Keratinocyte (primary cell): ENCODE data around the gene RNF207. TPM values are rescaled to one million over a fixed set of nuclear protein-coding genes. Genes with fewer than 3 reads are reported as not detected.

Experiments used
- DNase-seq: peaks from one replicate; pipeline ENCODE4 v3.0.0-alpha.2; 2011; ENCODE audit warnings: low read depth, missing footprints, low spot score
- FAIRE-seq: peaks from 2 replicates; lab custom pipeline; 2011; peaks lifted over from hg19 to GRCh38; lab: Jason Lieb, UNC
- H2AFZ ChIP-seq: 2 replicates; pipeline ENCODE4 v1.6.0; 2012; ENCODE audit warnings: low read length, control low read depth, inconsistent platforms; ENCODE audit not compliant: control insufficient read depth
- H3K27ac ChIP-seq: 2 replicates; pipeline ENCODE4 v1.5.1; 2011; ENCODE audit warnings: low read length; ENCODE audit not compliant: control insufficient read depth, insufficient read depth
- H3K27me3 ChIP-seq: 3 replicates; pipeline ENCODE4 v1.6.0; 2011; ENCODE audit warnings: low read length; ENCODE audit not compliant: control insufficient read depth, insufficient read depth; ENCODE audit errors: extremely low read depth
- H3K36me3 ChIP-seq, 2 experiments: 2 replicates in 1 of 2; 3 replicates in 1 of 2; pipeline ENCODE4 v1.5.1; 2011; ENCODE audit warnings: low read length in 2 of 2, mild to moderate bottlenecking in 1 of 2; ENCODE audit not compliant: control insufficient read depth in 2 of 2, insufficient read depth in 2 of 2; ENCODE audit errors: extremely low read depth in 1 of 2
- H3K4me1 ChIP-seq: 3 replicates; pipeline ENCODE4 v1.5.1; 2011; ENCODE audit warnings: low read length; ENCODE audit not compliant: control insufficient read depth, insufficient read depth; ENCODE audit errors: extremely low read depth
- H3K4me2 ChIP-seq: 3 replicates; pipeline ENCODE4 v1.6.0; 2011; ENCODE audit warnings: low read depth, low read length; ENCODE audit not compliant: control insufficient read depth, insufficient read depth; ENCODE audit errors: extremely low read depth
- H3K4me3 ChIP-seq, 3 experiments: fragments of 200-600 bp in 1 of 3; sonication (generic) in 1 of 3; 2 replicates in 2 of 3; 3 replicates in 1 of 3; pipeline ENCODE4 v1.5.1; 2011 to 2016; ENCODE audit warnings: low read length in 3 of 3, mild to moderate bottlenecking in 3 of 3, control low read depth in 2 of 3, inconsistent platforms in 1 of 3, low read depth in 1 of 3, mixed read lengths in 1 of 3, mixed run types in 1 of 3, moderate library complexity in 1 of 3; ENCODE audit not compliant: control insufficient read depth in 2 of 3, insufficient read depth in 2 of 3; ENCODE audit errors: extremely low read depth in 1 of 3
- H3K79me2 ChIP-seq: 2 replicates; pipeline ENCODE4 v1.6.0; 2012; ENCODE audit warnings: low read length; ENCODE audit not compliant: control insufficient read depth, insufficient read depth
- H3K9ac ChIP-seq: 3 replicates; pipeline ENCODE4 v1.6.0; 2011; ENCODE audit warnings: low read length; ENCODE audit not compliant: control insufficient read depth, insufficient read depth; ENCODE audit errors: extremely low read depth
- H3K9me1 ChIP-seq: 3 replicates; pipeline ENCODE4 v1.6.0; 2011; ENCODE audit warnings: low read length; ENCODE audit not compliant: control insufficient read depth, insufficient read depth; ENCODE audit errors: extremely low read depth
- H3K9me3 ChIP-seq: 2 replicates; pipeline ENCODE4 v1.5.1; 2012; ENCODE audit warnings: low read depth, low read length; ENCODE audit not compliant: control insufficient read depth
- H4K20me1 ChIP-seq: 3 replicates; pipeline ENCODE4 v1.6.0; 2011; ENCODE audit warnings: low read length; ENCODE audit not compliant: control insufficient read depth, insufficient read depth; ENCODE audit errors: extremely low read depth
- CTCF ChIP-seq, 3 experiments: IDR thresholded peaks in 1 of 3; conservative IDR thresholded peaks in 1 of 3; optimal IDR thresholded peaks in 1 of 3; 2 replicates in 2 of 3; 3 replicates in 1 of 3; pipeline versions ENCODE3 to v1.5.1; 2011; ENCODE audit warnings: low read length in 3 of 3, mild to moderate bottlenecking in 3 of 3, moderate library complexity in 2 of 3, control low read depth in 1 of 3, inconsistent platforms in 1 of 3; ENCODE audit not compliant: insufficient read depth in 2 of 3; ENCODE audit errors: extremely low read depth in 1 of 3
- EZH2 ChIP-seq: IDR thresholded peaks from one replicate; pipeline ENCODE4 v1.6.1; 2012; ENCODE audit warnings: inconsistent platforms, mild to moderate bottlenecking, low read length, moderate library complexity
- dilution Hi-C: fragments of 300-500 bp; cut with MboI; formaldehyde crosslinking; loops from one replicate; pipeline ENCODE4 v1.7.0; 2020; ENCODE audit warnings: low sequenced_read_pairs; ENCODE audit not compliant: extremely low pct_ligation_motif_present
- polyA plus RNA-seq, 5 experiments: library from polyadenylated mRNA; depleted of rRNA in 3 of 5; stranded (reverse) in 3 of 5; stranded (forward) in 1 of 5; unstranded in 1 of 5; fragments of >200 nt; gene quantifications; 1 replicate in 1 of 5; 2 replicates in 3 of 5; 3 replicates in 1 of 5; pipeline versions ENCODE4 v1.2.1 to v1.2.3, GENCODE V29; 2011 to 2012; ENCODE audit warnings: missing spikeins in 2 of 5, low read depth in 1 of 5, low replicate concordance in 1 of 5

Gene RNF207
- polyA plus RNA-seq, 1 donor (not counting 4 experiments of a cell fraction or from before 2014, with no cell fraction given): 6.1 TPM

- H3K4me1 ChIP-seq: peaks cover 14% of the 10 kb centered on the region
- H3K9me1 ChIP-seq: no peaks in the 10 kb centered on the region
- no peaks in the 10 kb centered on the region for H3K9me3 ChIP-seq
- no peak for TF ChIP-seq CTCF (optimal IDR thresholded peaks at IDR 0.05 in 1 of 3, IDR thresholded peaks at IDR 0.05 in 1 of 3, conservative IDR thresholded peaks at IDR 0.05 in 1 of 3; ENCODE audit: extremely low read depth in 1 of 3, insufficient read depth in 2 of 3, low read length in 3 of 3)
- H3K4me2 ChIP-seq: no peak overlapping the region
- H3K9ac ChIP-seq: no peak overlapping the region
- no peaks in the 10 kb centered on the region for H3K27me3 ChIP-seq
- DNase-seq: no peak
- H3K79me2 ChIP-seq: no peaks in the 10 kb centered on the region
- no peak overlapping the region for H2AFZ ChIP-seq
- H3K36me3 ChIP-seq: peaks cover 20 to 36% of the 10 kb centered on the region in 2 experiments
- H4K20me1 ChIP-seq: no peaks in the 10 kb centered on the region
- dilution Hi-C loops: no loop called here
- H3K27ac ChIP-seq: no peak overlapping the region
- H3K4me3 ChIP-seq: no peak overlapping the region
- FAIRE-seq: no peak
These were observed 18.8 kb downstream of the RNF207 start for GRCh38 chr1:6224718-6225117.

- DNase-seq: no peak
- peaks cover 24 to 36% of the 10 kb centered on the region in 2 experiments for H3K36me3 ChIP-seq
- no peaks in the 10 kb centered on the region for H4K20me1 ChIP-seq
- H2AFZ ChIP-seq: no peak overlapping the region
- no peak overlapping the region for H3K9ac ChIP-seq
- H3K9me3 ChIP-seq: no peaks in the 10 kb centered on the region
- no peak overlapping the region for H3K4me2 ChIP-seq
- peaks cover 4% of the 10 kb centered on the region for H3K4me1 ChIP-seq
- no peak for TF ChIP-seq CTCF (optimal IDR thresholded peaks at IDR 0.05 in 1 of 3, IDR thresholded peaks at IDR 0.05 in 1 of 3, conservative IDR thresholded peaks at IDR 0.05 in 1 of 3; ENCODE audit: extremely low read depth in 1 of 3, insufficient read depth in 2 of 3, low read length in 3 of 3)
- no peak for TF ChIP-seq EZH2
- dilution Hi-C loops: no loop called here
- H3K27me3 ChIP-seq: no peaks in the 10 kb centered on the region
- no peak overlapping the region for H3K27ac ChIP-seq
- H3K9me1 ChIP-seq: no peaks in the 10 kb centered on the region
- H3K4me3 ChIP-seq: no peak overlapping the region
- H3K79me2 ChIP-seq: peaks cover 2% of the 10 kb centered on the region
- FAIRE-seq: no peak
These were observed 19.7 kb downstream of the RNF207 start for GRCh38 chr1:6225651-6226050.
